ENCODE results near the gene LEF1.

Gene LEF1

DNA sequence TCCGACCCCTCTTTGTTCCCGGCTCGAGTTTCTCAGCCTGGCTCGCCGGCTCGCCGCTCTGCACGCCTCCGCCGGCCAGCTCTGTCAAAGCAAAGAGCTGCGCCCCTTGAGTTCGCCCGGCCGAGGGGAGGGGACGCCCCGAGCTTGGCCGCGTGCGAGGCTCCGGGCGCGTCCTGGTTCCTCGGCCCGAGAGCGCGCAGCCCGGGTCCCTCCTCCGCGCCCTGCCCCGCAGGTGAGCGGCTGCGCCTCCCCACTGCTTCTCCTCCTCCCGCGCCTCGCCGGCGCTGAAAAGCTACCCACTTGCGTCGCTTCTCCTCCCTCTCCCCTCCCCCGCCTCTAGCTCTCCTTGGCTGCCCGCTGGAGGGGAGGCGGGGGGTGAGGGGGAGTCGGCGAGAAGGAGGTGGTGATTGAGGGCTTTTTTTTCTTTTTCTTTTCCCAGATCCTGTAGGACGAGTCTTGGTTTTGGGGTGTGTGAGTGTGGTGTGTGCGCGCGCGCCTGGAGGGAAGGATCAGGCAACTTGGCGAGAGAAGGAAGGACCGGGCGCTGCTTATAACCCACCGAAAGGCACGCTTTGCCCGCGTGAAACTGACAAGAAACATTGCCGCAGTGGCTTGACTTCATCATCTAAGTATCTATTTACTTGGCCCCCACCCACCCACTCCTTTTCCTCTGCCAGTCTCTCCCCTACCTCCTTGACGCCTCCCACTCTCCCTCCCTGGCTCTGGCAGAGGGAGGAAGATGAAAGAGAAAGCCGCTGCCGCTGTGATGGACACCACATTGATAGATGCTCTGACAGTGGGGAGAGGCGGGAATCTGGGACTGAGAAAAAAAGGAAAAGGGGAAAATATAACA, at the start of gene LEF1:
TSS of gene LEF1 (minus strand) at position 262 of the 853 bp plus-strand sequence. CDS start 1,165 bp downstream, outside the sequence.
- peak within 1 kb of the TSS; percentile 4; the same call in 1 of the 2 replicates for H3K9ac ChIP-seq (ENCODE audit: low read depth, low read length)
- peaks cover 35% of the 10 kb centered on the region for H3K4me1 ChIP-seq (ENCODE audit: control insufficient read depth, insufficient read depth, low read length)
- peaks cover 100% of the 10 kb centered on the region for H3K27me3 ChIP-seq (ENCODE audit: control insufficient read depth, insufficient read depth, low read length)
- no peaks in the 10 kb centered on the region for H3K9me3 ChIP-seq (ENCODE audit: control insufficient read depth, insufficient read depth, low read length)
- peak within 1 kb of the TSS; percentile 80 for H3K27ac ChIP-seq (ENCODE audit: low read depth, low read length)
- H3K4me3 ChIP-seq (ENCODE audit: low read depth, low read length): peak within 1 kb of the TSS; percentile 62
- H3K36me3 ChIP-seq (ENCODE audit: control insufficient read depth, insufficient read depth, low read length): no peaks in the 10 kb centered on the region

DNA sequence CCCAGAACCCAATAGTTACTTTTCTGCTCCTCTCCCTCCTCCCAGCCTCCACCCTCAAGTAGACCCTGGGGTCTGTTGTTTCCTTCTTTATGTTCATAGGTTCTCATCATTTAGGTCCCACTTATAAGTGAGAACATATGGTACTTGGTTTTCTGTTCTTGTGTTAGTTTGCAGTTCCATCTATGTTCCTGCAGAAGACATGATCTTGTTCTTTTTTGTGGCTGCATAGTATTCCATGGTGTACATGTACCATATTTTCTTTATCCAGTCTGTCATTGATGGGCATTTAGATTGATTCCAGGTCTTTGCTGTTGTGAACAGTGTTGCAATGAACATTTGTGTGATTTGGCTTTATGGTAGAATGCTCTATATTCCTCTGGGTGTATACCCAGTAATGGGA, 47.8 kb upstream of the LEF1 start:
- H3K9ac ChIP-seq (ENCODE audit: low read depth, low read length): no peak overlapping the region
- no peak overlapping the region for H3K4me3 ChIP-seq (ENCODE audit: low read depth, low read length)
- H3K27ac ChIP-seq (ENCODE audit: low read depth, low read length): no peak overlapping the region
- no peaks in the 10 kb centered on the region for H3K4me1 ChIP-seq (ENCODE audit: control insufficient read depth, insufficient read depth, low read length)
- no peaks in the 10 kb centered on the region for H3K36me3 ChIP-seq (ENCODE audit: control insufficient read depth, insufficient read depth, low read length)
- no peaks in the 10 kb centered on the region for H3K9me3 ChIP-seq (ENCODE audit: control insufficient read depth, insufficient read depth, low read length)
- H3K27me3 ChIP-seq (ENCODE audit: control insufficient read depth, insufficient read depth, low read length): no peaks in the 10 kb centered on the region

DNA sequence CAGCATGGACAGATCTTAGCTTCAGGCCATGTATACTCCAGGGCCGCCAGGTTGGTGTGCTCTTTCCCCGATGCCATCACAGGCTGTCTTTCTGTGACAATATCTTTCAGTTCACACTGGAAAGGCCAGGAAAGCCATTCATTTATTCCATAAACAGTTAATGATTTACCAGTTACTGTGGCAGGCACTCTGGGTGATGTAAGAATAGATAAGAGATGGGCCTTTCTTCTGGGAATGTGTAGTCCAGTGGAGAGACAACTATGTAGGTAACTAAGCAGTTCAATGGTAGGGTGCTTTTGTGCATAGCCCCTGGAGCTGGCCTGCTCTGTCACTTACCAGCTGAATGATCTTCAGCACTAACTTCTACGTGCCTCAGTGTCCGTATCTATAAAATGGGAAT, 46.3 kb upstream of the LEF1 start:
- no peaks in the 10 kb centered on the region for H3K4me1 ChIP-seq (ENCODE audit: control insufficient read depth, insufficient read depth, low read length)
- H3K9ac ChIP-seq (ENCODE audit: low read depth, low read length): no peak overlapping the region
- H3K27ac ChIP-seq (ENCODE audit: low read depth, low read length): no peak overlapping the region
- no peaks in the 10 kb centered on the region for H3K36me3 ChIP-seq (ENCODE audit: control insufficient read depth, insufficient read depth, low read length)
- H3K9me3 ChIP-seq (ENCODE audit: control insufficient read depth, insufficient read depth, low read length): no peaks in the 10 kb centered on the region
- no peak overlapping the region for H3K4me3 ChIP-seq (ENCODE audit: low read depth, low read length)
- no peaks in the 10 kb centered on the region for H3K27me3 ChIP-seq (ENCODE audit: control insufficient read depth, insufficient read depth, low read length)

DNA sequence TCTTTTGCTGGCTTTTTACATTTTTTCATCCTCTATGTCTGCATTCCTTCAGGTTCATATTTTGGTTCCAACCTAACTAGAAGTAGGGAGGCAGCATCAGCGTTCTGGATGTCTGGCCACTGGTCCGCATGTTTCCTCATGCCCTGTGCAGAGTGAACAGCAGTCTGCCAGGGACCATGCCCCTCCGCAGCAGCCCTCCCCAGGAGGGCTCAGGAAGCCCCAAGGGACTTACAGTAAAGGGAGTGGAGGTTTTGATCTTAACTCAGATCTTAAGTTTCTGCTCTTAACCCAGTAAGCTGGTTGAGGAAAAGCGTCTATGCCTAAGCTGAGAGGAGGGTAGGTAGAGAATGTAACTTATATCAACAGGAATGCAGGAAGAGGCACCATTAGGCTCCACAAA, 45.0 kb upstream of the LEF1 start:
- Histone ChIP-seq H3K9ac (ENCODE audit: low read depth, low read length) (no peak overlapping the region), H3K9me3 (ENCODE audit: control insufficient read depth, insufficient read depth, low read length) (no peaks in the 10 kb centered on the region), H3K27me3 (ENCODE audit: control insufficient read depth, insufficient read depth, low read length) (no peaks in the 10 kb centered on the region), H3K4me3 (ENCODE audit: low read depth, low read length) (no peak overlapping the region), H3K36me3 (ENCODE audit: control insufficient read depth, insufficient read depth, low read length) (no peaks in the 10 kb centered on the region), H3K27ac (ENCODE audit: low read depth, low read length) (no peak overlapping the region), H3K4me1 (ENCODE audit: control insufficient read depth, insufficient read depth, low read length) (no peaks in the 10 kb centered on the region)

DNA sequence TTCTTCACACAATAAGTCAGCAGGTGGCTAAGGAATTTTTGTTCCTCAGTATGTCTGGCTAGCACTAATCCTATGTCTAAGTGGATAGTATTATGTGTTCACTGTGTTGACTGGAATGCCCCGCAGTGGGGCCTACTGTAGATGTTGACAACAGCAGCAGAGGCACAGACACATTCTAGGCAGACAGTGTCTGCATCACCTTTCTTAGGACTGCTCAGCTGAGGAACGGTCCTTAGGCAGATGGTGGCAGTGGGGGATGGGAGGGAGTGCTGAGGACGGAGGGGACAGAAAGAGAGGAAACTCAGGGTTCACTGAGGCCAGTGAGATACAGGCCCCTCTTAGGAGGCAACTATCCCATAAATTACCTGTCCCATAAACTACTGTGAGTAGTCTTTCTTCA, 44.6 kb upstream of the LEF1 start:
- no peaks in the 10 kb centered on the region for H3K9me3 ChIP-seq (ENCODE audit: control insufficient read depth, insufficient read depth, low read length)
- no peaks in the 10 kb centered on the region for H3K36me3 ChIP-seq (ENCODE audit: control insufficient read depth, insufficient read depth, low read length)
- H3K27me3 ChIP-seq (ENCODE audit: control insufficient read depth, insufficient read depth, low read length): no peaks in the 10 kb centered on the region
- H3K4me3 ChIP-seq (ENCODE audit: low read depth, low read length): no peak overlapping the region
- no peaks in the 10 kb centered on the region for H3K4me1 ChIP-seq (ENCODE audit: control insufficient read depth, insufficient read depth, low read length)
- no peak overlapping the region for H3K27ac ChIP-seq (ENCODE audit: low read depth, low read length)
- no peak overlapping the region for H3K9ac ChIP-seq (ENCODE audit: low read depth, low read length)

DNA sequence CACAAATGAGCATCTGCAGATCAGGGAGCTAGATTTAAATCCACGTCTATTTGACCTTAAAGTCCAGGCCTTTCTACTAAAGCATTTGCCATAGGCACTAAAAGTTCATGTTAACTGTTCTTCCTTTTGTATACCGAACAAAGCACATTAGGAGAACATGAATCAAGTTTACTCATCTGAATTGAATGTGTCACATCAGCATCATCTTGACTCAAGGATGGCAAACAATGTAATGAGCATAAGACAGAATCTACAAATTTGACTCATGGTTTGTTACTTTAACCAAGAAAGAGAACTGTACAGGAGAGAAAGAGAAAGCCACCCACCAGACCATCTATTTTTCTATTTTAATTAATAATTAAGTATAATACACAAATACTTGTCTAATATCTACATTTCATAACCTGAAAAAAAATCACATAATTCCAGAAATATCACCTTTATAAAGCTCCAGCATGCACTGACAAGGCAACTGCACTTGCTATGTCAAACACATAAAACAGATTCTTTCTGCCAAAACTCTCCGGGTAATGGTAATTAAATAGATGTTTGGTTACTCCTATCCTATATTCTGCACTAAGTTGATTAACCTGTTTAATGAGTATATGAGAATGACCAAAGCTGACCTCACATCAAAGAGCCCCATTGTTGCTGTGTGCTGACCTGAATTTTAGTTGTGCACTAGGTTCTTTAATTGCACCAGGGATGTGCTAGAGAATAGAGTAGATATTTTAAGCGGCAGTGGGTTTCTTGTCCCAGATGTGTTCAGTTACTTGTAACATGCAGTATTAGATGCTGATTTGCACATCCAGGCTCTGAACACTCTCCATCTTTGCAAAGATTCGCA, 42.5 kb upstream of the LEF1 start:
- H3K4me1 ChIP-seq (ENCODE audit: control insufficient read depth, insufficient read depth, low read length): no peaks in the 10 kb centered on the region
- H3K4me3 ChIP-seq (ENCODE audit: low read depth, low read length): no peak overlapping the region
- H3K9ac ChIP-seq (ENCODE audit: low read depth, low read length): no peak overlapping the region
- H3K27ac ChIP-seq (ENCODE audit: low read depth, low read length): no peak overlapping the region
- no peaks in the 10 kb centered on the region for H3K9me3 ChIP-seq (ENCODE audit: control insufficient read depth, insufficient read depth, low read length)
- H3K36me3 ChIP-seq (ENCODE audit: control insufficient read depth, insufficient read depth, low read length): no peaks in the 10 kb centered on the region
- H3K27me3 ChIP-seq (ENCODE audit: control insufficient read depth, insufficient read depth, low read length): no peaks in the 10 kb centered on the region

DNA sequence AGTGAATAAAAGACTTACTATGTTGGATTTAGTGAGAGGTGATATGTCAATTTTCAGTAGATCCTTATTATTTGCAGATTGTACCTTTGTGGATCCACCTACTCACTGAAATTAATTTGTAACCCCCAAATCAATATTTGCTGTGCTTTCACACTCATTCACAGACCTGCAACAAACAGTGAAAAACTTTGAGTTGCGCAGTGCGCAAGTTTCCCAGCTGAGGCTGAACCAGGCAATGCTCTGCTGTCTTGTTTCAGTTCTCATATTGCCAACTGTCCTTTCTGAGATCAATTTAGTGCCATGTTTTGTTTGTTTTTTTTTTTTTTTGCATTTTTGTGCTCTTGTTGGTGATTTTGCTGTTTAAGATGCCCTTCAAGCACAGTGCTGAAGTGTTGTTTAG, 40.8 kb upstream of the LEF1 start:
- Histone ChIP-seq H3K9me3 (ENCODE audit: control insufficient read depth, insufficient read depth, low read length) (no peaks in the 10 kb centered on the region), H3K9ac (ENCODE audit: low read depth, low read length) (no peak overlapping the region), H3K36me3 (ENCODE audit: control insufficient read depth, insufficient read depth, low read length) (no peaks in the 10 kb centered on the region), H3K4me3 (ENCODE audit: low read depth, low read length) (no peak overlapping the region), H3K27ac (ENCODE audit: low read depth, low read length) (no peak overlapping the region), H3K27me3 (ENCODE audit: control insufficient read depth, insufficient read depth, low read length) (no peaks in the 10 kb centered on the region), H3K4me1 (ENCODE audit: control insufficient read depth, insufficient read depth, low read length) (no peaks in the 10 kb centered on the region)

DNA sequence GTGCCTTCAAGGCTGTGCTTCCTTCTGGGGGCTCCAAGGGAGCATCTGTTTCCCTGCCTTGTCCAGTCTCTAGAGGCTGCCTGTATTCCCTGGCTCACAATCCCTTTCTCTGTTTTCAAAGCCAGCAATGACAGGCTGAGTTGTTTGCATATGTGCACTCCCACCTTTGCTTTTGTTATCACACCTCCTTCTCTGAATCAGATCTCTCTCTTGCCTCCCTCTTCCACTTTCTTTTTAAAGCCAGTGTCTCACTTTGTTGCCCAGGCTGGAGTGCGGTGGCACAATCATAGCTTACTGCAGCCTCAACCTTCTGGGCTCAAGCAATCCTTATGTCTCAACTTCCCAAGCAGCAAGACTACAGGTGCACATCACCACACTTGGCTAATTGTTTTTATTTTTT, 37.1 kb upstream of the LEF1 start:
- Histone ChIP-seq H3K36me3 (ENCODE audit: control insufficient read depth, insufficient read depth, low read length) (no peaks in the 10 kb centered on the region), H3K9me3 (ENCODE audit: control insufficient read depth, insufficient read depth, low read length) (no peaks in the 10 kb centered on the region), H3K9ac (ENCODE audit: low read depth, low read length) (no peak overlapping the region), H3K27me3 (ENCODE audit: control insufficient read depth, insufficient read depth, low read length) (no peaks in the 10 kb centered on the region), H3K4me3 (ENCODE audit: low read depth, low read length) (no peak overlapping the region), H3K27ac (ENCODE audit: low read depth, low read length) (no peak overlapping the region), H3K4me1 (ENCODE audit: control insufficient read depth, insufficient read depth, low read length) (no peaks in the 10 kb centered on the region)

DNA sequence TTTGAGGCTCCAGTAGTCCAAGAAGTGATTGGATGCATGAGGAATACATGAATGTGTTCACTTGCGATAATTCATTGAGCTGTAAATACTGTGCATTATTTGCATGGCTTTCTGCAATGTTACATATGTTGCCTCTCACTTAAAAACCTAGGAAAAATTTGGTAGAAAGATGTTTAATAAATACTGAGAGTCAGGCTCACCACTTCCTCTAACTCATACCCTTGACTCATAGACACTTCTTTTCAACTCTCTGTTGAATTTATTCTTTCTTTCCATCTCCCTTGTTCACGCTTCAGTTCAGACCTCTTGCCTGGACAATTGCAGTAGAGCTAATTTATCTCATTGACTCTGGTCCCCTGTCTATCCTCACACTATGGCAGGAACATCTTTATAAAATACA, 35.8 kb upstream of the LEF1 start:
- H3K9ac ChIP-seq (ENCODE audit: low read depth, low read length): no peak overlapping the region
- no peaks in the 10 kb centered on the region for H3K27me3 ChIP-seq (ENCODE audit: control insufficient read depth, insufficient read depth, low read length)
- H3K9me3 ChIP-seq (ENCODE audit: control insufficient read depth, insufficient read depth, low read length): no peaks in the 10 kb centered on the region
- no peak overlapping the region for H3K4me3 ChIP-seq (ENCODE audit: low read depth, low read length)
- H3K4me1 ChIP-seq (ENCODE audit: control insufficient read depth, insufficient read depth, low read length): no peaks in the 10 kb centered on the region
- H3K27ac ChIP-seq (ENCODE audit: low read depth, low read length): no peak overlapping the region
- no peaks in the 10 kb centered on the region for H3K36me3 ChIP-seq (ENCODE audit: control insufficient read depth, insufficient read depth, low read length)

DNA sequence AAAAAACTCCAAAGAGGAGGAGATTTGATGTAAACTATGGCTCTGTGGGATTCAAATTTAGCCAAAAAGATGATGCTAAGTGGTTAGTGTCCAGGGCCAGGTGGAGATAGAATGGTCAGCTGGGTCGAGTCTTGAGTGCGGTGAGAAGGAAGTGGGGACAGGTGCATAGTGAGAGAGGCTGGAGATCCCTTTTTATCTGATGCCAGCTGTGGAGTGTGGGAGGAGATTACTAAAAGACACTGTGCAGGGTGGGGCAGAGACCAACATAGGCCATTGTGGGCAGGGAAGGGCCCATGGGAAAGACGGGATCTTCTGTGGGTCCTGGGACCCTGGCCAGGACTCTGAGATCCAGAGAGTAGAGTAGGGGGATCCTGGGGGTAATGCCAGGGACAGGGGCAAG, 34.6 kb upstream of the LEF1 start:
- Histone ChIP-seq H3K9ac (ENCODE audit: low read depth, low read length) (no peak overlapping the region), H3K27ac (ENCODE audit: low read depth, low read length) (no peak overlapping the region), H3K27me3 (ENCODE audit: control insufficient read depth, insufficient read depth, low read length) (no peaks in the 10 kb centered on the region), H3K4me1 (ENCODE audit: control insufficient read depth, insufficient read depth, low read length) (no peaks in the 10 kb centered on the region), H3K36me3 (ENCODE audit: control insufficient read depth, insufficient read depth, low read length) (no peaks in the 10 kb centered on the region), H3K9me3 (ENCODE audit: control insufficient read depth, insufficient read depth, low read length) (no peaks in the 10 kb centered on the region), H3K4me3 (ENCODE audit: low read depth, low read length) (no peak overlapping the region)

DNA sequence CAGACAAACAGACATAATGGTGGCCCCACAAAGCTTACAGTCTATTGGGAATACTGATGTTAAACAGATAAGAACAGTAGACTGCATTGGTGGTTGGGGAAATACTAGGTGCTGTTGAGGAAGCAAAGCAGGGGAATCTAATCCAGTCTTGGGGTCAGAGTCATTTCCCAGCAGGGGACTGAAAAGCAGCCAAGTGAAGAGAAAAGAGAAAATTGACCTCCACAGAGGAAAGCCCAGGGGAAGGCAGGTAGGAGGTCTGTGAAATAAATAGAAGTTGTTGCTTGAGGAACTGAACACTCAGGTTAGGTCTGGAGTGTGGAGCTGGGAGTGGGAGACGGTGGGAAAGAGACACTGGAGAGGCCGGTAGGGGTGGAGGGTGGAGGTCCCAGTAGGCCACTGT, 33.0 kb upstream of the LEF1 start:
- Histone ChIP-seq H3K36me3 (ENCODE audit: control insufficient read depth, insufficient read depth, low read length) (no peaks in the 10 kb centered on the region), H3K27ac (ENCODE audit: low read depth, low read length) (no peak overlapping the region), H3K9me3 (ENCODE audit: control insufficient read depth, insufficient read depth, low read length) (no peaks in the 10 kb centered on the region), H3K9ac (ENCODE audit: low read depth, low read length) (no peak overlapping the region), H3K4me1 (ENCODE audit: control insufficient read depth, insufficient read depth, low read length) (no peaks in the 10 kb centered on the region), H3K27me3 (ENCODE audit: control insufficient read depth, insufficient read depth, low read length) (no peaks in the 10 kb centered on the region), H3K4me3 (ENCODE audit: low read depth, low read length) (no peak overlapping the region)

Data from HUES48 (cell line).